Mesendoderm (in vitro differentiated cells): ENCODE data around the gene FBLIM1.

Experiments used
- DNase-seq: peaks from one replicate; pipeline ENCODE4 v3.0.0; 2013
- H2AK5ac ChIP-seq: 2 replicates; pipeline ENCODE4 v1.6.1; 2013; ENCODE audit warnings: low read length, inconsistent platforms
- H2BK120ac ChIP-seq: 2 replicates; pipeline ENCODE4 v1.6.1; 2013; ENCODE audit warnings: low read depth, mild to moderate bottlenecking, low read length, moderate library complexity, mixed read lengths
- H2BK15ac ChIP-seq: replicated peaks from 2 replicates; pipeline ENCODE4 v1.6.1; 2013; ENCODE audit warnings: low read depth, mild to moderate bottlenecking, moderate library complexity
- H2BK5ac ChIP-seq: 2 replicates; pipeline ENCODE4 v1.6.1; 2013; ENCODE audit warnings: low read length, inconsistent platforms
- H3K18ac ChIP-seq: 2 replicates; pipeline ENCODE4 v1.6.1; 2013; ENCODE audit warnings: mild to moderate bottlenecking, low read length, mixed read lengths
- H3K23ac ChIP-seq: one replicate; pipeline ENCODE4 v1.6.1; 2013; ENCODE audit warnings: low read length
- H3K27ac ChIP-seq: 2 replicates; pipeline ENCODE4 v1.5.1; 2013; ENCODE audit warnings: low read depth, mild to moderate bottlenecking, inconsistent platforms, low read length, moderate library complexity
- H3K27me3 ChIP-seq: 2 replicates; pipeline ENCODE4 v1.6.1; 2013; ENCODE audit warnings: low read length, control low read depth, mild to moderate bottlenecking, inconsistent platforms; ENCODE audit not compliant: insufficient read depth, poor library complexity
- H3K36me3 ChIP-seq: 2 replicates; pipeline ENCODE4 v1.6.1; 2013; ENCODE audit warnings: low read length, inconsistent platforms; ENCODE audit not compliant: control insufficient read depth, insufficient read depth
- H3K4ac ChIP-seq: one replicate; pipeline ENCODE4 v1.6.1; 2013; ENCODE audit warnings: low read depth, mild to moderate bottlenecking, low read length, moderate library complexity
- H3K4me1 ChIP-seq: 2 replicates; pipeline ENCODE4 v1.6.1; 2013; ENCODE audit warnings: low read depth, low read length, inconsistent platforms; ENCODE audit not compliant: control insufficient read depth
- H3K4me2 ChIP-seq: 2 replicates; pipeline ENCODE4 v1.6.1; 2013; ENCODE audit warnings: low read length
- H3K4me3 ChIP-seq: 2 replicates; pipeline ENCODE4 v1.5.1; 2013; ENCODE audit warnings: mild to moderate bottlenecking, low read length
- H3K56ac ChIP-seq: one replicate; pipeline ENCODE4 v1.6.1; 2013; ENCODE audit warnings: low read length
- H3K79me1 ChIP-seq: 2 replicates; pipeline ENCODE4 v1.6.1; 2013; ENCODE audit warnings: low read length, inconsistent platforms
- H3K79me2 ChIP-seq: 2 replicates; pipeline ENCODE4 v1.6.1; 2013; ENCODE audit warnings: mild to moderate bottlenecking, low read length; ENCODE audit not compliant: control insufficient read depth, insufficient read depth
- H3K9ac ChIP-seq: 2 replicates; pipeline ENCODE4 v1.6.1; 2013; ENCODE audit warnings: low read length, inconsistent platforms
- H4K5ac ChIP-seq: one replicate; pipeline ENCODE4 v1.6.1; 2013; ENCODE audit warnings: low read length
- H4K8ac ChIP-seq: one replicate; pipeline ENCODE4 v1.6.1; 2013; ENCODE audit warnings: low read depth, mild to moderate bottlenecking, control low read depth, low read length, moderate library complexity
- WGBS: extraction: QIAGEN DNeasy Blood & Tissue Kit; methylation state at CpG from one replicate; pipeline ENCODE4 v1.1.7; 2013; ENCODE audit warnings: low lambda C conversion rate, missing lambda C conversion rate; ENCODE audit not compliant: insufficient coverage; ENCODE audit errors: extremely low coverage; 5-methylcytosine and 5-hydroxymethylcytosine counted together

The FBLIM1 gene

GRCh38 chr1:15748264-15748663, 10.3 kb upstream of the FBLIM1 start:
- H3K23ac ChIP-seq: no peak overlapping the region
- H3K56ac ChIP-seq: no peak overlapping the region
- H2BK120ac ChIP-seq: no peak overlapping the region
- no CpG with 5 or more reads among the region's 5 CpGs for WGBS
- peaks cover 2% of the 10 kb centered on the region for H3K4me1 ChIP-seq
- no peak overlapping the region for H4K5ac ChIP-seq
- H2BK15ac ChIP-seq: no peak overlapping the region
- H3K36me3 ChIP-seq: no peaks in the 10 kb centered on the region
- H3K27me3 ChIP-seq: no peaks in the 10 kb centered on the region
- no peak for DNase-seq
- no peak overlapping the region for H3K27ac ChIP-seq
- no peaks in the 10 kb centered on the region for H3K79me1 ChIP-seq
- H2AK5ac ChIP-seq: no peak overlapping the region
- H3K18ac ChIP-seq: no peak overlapping the region
- H3K4ac ChIP-seq: no peak overlapping the region
- no peaks in the 10 kb centered on the region for H3K79me2 ChIP-seq
- H2BK5ac ChIP-seq: no peak overlapping the region
- H3K4me2 ChIP-seq: no peak overlapping the region
- no peak overlapping the region for H4K8ac ChIP-seq
- no peak overlapping the region for H3K4me3 ChIP-seq
- no peak overlapping the region for H3K9ac ChIP-seq

DNA sequence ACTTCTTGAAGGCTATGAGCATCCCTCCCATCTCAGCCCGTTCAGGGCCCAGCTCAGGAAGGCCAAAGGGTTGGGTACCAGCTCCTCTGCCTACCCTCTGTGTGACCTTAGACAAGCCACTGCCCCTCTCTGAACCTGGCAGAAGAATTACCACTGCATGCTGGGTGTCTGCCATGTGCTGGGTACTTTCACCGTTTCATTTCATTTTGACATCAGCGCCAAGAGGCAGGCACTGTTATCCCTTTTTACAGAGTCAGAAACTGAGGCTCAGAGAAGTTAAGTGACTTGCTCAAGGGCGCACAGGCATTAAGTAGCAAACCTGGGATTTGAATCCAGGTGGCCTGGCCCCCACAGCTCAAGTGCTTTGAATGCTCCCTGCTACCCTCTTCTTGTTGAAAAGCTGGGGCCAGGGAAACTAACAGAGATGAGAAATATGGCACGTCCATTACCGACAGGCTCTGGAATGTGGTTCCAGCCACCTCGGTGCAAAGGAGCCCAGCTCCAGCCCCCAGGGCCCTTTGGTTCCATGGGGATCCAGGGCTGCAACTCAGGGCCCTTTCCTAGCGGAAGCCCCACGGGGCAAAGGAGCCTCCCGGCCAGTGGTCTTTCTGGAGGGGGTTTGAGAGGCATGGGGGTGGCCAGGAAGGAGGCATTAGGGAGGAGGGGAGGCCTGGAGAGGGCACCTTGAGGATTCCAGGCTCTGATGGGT, 9.8 kb upstream of the FBLIM1 start:
- no peak overlapping the region for H3K27ac ChIP-seq
- no peaks in the 10 kb centered on the region for H3K36me3 ChIP-seq
- no peaks in the 10 kb centered on the region for H3K27me3 ChIP-seq
- H3K56ac ChIP-seq: peak overlapping the region; percentile 73
- DNase-seq: no peak
- no peak overlapping the region for H3K4me3 ChIP-seq
- WGBS: no CpG with 5 or more reads among the region's 10 CpGs
- no peak overlapping the region for H2BK5ac ChIP-seq
- no peaks in the 10 kb centered on the region for H3K79me1 ChIP-seq
- H3K18ac ChIP-seq: no peak overlapping the region
- no peak overlapping the region for H3K9ac ChIP-seq
- no peak overlapping the region for H3K4ac ChIP-seq
- H2AK5ac ChIP-seq: no peak overlapping the region
- H4K5ac ChIP-seq: no peak overlapping the region
- H2BK120ac ChIP-seq: no peak overlapping the region
- peaks cover 2% of the 10 kb centered on the region for H3K4me1 ChIP-seq
- H3K4me2 ChIP-seq: no peak overlapping the region
- H4K8ac ChIP-seq: no peak overlapping the region
- H3K23ac ChIP-seq: peak overlapping the region; percentile 98
- H2BK15ac ChIP-seq: no peak overlapping the region
- H3K79me2 ChIP-seq: no peaks in the 10 kb centered on the region

- peak overlapping the region; percentile 98 for H3K23ac ChIP-seq
- no peak overlapping the region for H3K4me3 ChIP-seq
- peak overlapping the region; percentile 27 for H3K9ac ChIP-seq
- no peaks in the 10 kb centered on the region for H3K79me1 ChIP-seq
- no peak overlapping the region for H3K27ac ChIP-seq
- peak overlapping the region; percentile 73 for H3K56ac ChIP-seq
- no peak overlapping the region for H4K8ac ChIP-seq
- H2BK5ac ChIP-seq: no peak overlapping the region
- no peak overlapping the region for H3K18ac ChIP-seq
- no peaks in the 10 kb centered on the region for H3K27me3 ChIP-seq
- peaks cover 2% of the 10 kb centered on the region for H3K4me1 ChIP-seq
- H3K79me2 ChIP-seq: no peaks in the 10 kb centered on the region
- H3K36me3 ChIP-seq: no peaks in the 10 kb centered on the region
- H2BK15ac ChIP-seq: no peak overlapping the region
- no peak overlapping the region for H2BK120ac ChIP-seq
- H4K5ac ChIP-seq: no peak overlapping the region
- H2AK5ac ChIP-seq: no peak overlapping the region
- WGBS: no CpG with 5 or more reads among the region's 19 CpGs
- H3K4me2 ChIP-seq: no peak overlapping the region
- H3K4ac ChIP-seq: no peak overlapping the region
- no peak for DNase-seq
These were observed 8.9 kb upstream of the FBLIM1 start for GRCh38 chr1:15749399-15750291.

DNA sequence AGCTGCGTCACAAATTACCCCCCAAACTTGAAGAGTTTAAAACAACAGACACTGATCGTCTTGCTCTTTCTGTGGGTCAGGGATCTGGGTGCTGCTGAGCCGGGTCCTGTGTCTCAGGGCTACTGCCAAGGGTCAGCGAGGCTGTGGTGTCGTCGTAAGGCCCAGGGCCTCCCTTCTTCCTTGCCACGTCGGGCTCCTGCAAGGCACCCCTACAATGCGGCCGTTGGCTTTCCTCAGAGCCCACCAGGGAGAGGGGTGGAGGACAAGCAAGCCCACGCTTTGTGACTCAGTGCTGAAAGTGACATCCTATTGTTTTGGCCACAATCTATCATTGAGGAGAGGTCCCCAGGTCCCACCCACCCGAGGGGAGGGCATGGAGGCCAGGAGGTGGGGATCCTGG, 7.7 kb upstream of the FBLIM1 start:
- no peak overlapping the region for H2AK5ac ChIP-seq
- H3K18ac ChIP-seq: no peak overlapping the region
- no peaks in the 10 kb centered on the region for H3K79me1 ChIP-seq
- H3K56ac ChIP-seq: peak overlapping the region; percentile 42
- H2BK15ac ChIP-seq: no peak overlapping the region
- H3K4me2 ChIP-seq: no peak overlapping the region
- no peak overlapping the region for H3K23ac ChIP-seq
- H3K36me3 ChIP-seq: no peaks in the 10 kb centered on the region
- no peak overlapping the region for H4K8ac ChIP-seq
- H3K4me3 ChIP-seq: no peak overlapping the region
- no peak for DNase-seq
- H3K27ac ChIP-seq: no peak overlapping the region
- H3K4me1 ChIP-seq: peaks cover 2% of the 10 kb centered on the region
- no peak overlapping the region for H4K5ac ChIP-seq
- no peaks in the 10 kb centered on the region for H3K79me2 ChIP-seq
- H3K4ac ChIP-seq: no peak overlapping the region
- no peaks in the 10 kb centered on the region for H3K27me3 ChIP-seq
- no peak overlapping the region for H2BK5ac ChIP-seq
- no CpG with 5 or more reads among the region's 12 CpGs for WGBS
- H2BK120ac ChIP-seq: no peak overlapping the region
- H3K9ac ChIP-seq: no peak overlapping the region

DNA sequence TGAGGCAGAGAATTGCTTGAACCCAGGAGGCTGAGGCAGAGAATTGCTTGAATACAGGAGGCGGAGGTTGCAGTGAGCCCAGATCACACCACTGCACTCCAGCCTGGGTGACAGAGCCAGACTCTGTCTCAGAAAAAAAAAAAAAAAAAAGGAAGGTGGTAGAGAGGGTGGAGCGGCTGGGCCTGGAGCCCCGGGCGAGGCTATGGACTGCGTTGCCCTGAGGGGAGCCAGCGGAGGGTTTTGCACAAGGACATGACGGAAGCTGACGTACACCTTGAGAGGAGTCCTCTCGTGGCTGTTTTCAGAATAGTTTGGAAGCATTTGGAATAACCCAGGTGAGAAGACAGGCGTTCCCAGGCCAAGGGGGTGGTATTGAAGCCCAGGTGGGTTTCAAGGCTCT, 6.9 kb upstream of the FBLIM1 start:
- H2AK5ac ChIP-seq: no peak overlapping the region
- H2BK5ac ChIP-seq: no peak overlapping the region
- H2BK15ac ChIP-seq: no peak overlapping the region
- H3K4me3 ChIP-seq: no peak overlapping the region
- no peak overlapping the region for H3K4ac ChIP-seq
- no peak overlapping the region for H2BK120ac ChIP-seq
- no peaks in the 10 kb centered on the region for H3K79me2 ChIP-seq
- H3K27ac ChIP-seq: no peak overlapping the region
- H3K36me3 ChIP-seq: no peaks in the 10 kb centered on the region
- H3K23ac ChIP-seq: no peak overlapping the region
- H4K8ac ChIP-seq: no peak overlapping the region
- no peak overlapping the region for H3K56ac ChIP-seq
- no peak overlapping the region for H3K9ac ChIP-seq
- no peaks in the 10 kb centered on the region for H3K27me3 ChIP-seq
- DNase-seq: no peak
- peaks cover 5% of the 10 kb centered on the region for H3K4me1 ChIP-seq
- no peak overlapping the region for H3K4me2 ChIP-seq
- no peak overlapping the region for H3K18ac ChIP-seq
- no peaks in the 10 kb centered on the region for H3K79me1 ChIP-seq
- no CpG with 5 or more reads among the region's 10 CpGs for WGBS
- H4K5ac ChIP-seq: no peak overlapping the region
